GM19193 (cell line): ENCODE data around the gene CTNNA2.

Experiments used
- POLR2A ChIP-seq: IDR thresholded peaks from 4 replicates; pipeline ENCODE4 v1.6.1; 2011; ENCODE audit not compliant: insufficient read depth, insufficient read length; ENCODE audit errors: extremely low read depth

Gene CTNNA2

GRCh38 chr2:80141007-80141726 lies 628.3 kb downstream of the CTNNA2 start:
- TF ChIP-seq POLR2A = no peak

- no peak for TF ChIP-seq POLR2A
Measured at GRCh38 chr2:80145499-80145898, 632.6 kb downstream of the CTNNA2 start.

DNA sequence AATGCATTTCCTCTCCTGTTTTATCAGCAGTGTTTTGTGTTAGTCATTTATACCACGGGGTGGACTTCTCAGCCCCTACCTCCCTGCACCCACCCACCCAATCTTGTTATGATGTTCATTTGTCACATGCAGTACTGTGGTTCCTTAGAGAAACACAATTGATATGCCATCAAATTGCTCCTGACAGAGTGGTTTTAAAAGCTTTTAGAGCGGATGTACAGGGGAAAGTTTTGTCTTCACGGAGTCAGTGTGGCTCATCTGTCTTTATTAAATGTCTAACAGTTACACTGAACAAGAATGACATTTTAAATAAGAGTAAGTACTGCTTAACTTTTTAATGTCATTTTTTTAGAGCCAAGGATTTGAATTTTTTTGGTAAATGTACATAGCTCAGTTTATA lies 634.8 kb downstream of the CTNNA2 start:
- no peak for TF ChIP-seq POLR2A

GRCh38 chr2:80148906-80149305 lies 636.1 kb downstream of the CTNNA2 start:
- TF ChIP-seq POLR2A = no peak

DNA sequence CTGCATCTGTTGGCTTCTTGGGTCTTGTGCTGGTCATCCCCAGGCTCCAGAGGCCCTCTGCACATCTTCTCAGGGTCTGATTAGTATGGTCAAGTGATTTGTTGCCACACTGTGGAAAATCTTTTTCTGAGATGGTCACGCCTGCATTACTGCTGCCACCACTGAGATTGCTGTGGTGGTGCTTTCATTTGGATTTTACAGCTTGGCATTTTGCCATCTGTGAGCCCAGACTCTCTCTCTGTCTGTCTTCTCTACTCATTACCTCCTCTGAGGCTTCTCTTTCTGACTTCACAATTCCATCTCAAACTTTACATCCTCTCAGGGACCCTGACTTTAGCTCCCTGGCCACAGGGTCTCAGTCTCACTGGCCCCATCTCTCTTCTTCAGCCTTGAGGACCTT lies 637.1 kb downstream of the CTNNA2 start:
- no peak for TF ChIP-seq POLR2A

DNA sequence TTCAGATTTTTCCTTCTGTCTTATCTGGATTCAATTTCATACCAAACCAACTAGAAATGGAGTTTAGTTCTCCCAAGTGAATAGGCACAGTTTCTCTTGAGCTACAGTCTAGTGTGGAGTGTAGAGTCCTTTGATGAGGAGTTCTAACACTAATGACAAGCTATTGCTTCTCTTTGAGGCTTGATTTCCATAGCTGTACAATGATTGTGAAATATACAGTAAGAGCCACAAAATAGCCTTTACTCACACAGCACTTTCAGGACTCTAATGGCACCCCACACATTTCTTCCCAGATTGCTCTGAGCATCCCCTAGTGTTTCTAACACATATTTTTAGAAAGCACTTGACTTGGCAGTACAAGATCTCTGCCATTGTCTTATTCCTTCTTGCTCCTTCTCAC lies 638.4 kb downstream of the CTNNA2 start:
- TF ChIP-seq POLR2A = no peak

- TF ChIP-seq POLR2A = no peak
Measured at GRCh38 chr2:80151651-80152050, 638.8 kb downstream of the CTNNA2 start.

- no peak for TF ChIP-seq POLR2A
Measured at GRCh38 chr2:80153151-80153550, 640.3 kb downstream of the CTNNA2 start.

- no peak for TF ChIP-seq POLR2A
Measured at GRCh38 chr2:80153768-80154167, 640.9 kb downstream of the CTNNA2 start.

GRCh38 chr2:80154231-80154915 lies 641.5 kb downstream of the CTNNA2 start:
- TF ChIP-seq POLR2A = no peak

DNA sequence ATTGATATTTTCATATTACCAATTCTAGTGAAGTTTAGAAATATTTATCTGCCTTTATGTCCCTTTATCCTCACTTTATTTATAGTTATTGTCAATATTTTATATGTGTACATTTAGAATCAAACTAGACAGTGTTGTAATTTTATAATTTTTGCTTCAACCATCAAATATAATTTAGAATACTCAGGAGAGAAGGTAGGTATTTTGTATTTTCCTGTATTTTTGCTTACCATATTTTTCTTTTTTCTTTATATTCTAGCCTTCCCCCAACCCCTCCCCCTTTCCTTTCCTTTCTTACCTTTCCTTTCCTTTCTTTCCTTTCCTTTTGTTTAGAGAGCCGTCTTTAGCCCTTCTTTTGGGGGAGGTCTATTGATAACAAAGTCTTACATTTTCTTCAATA lies 651.5 kb downstream of the CTNNA2 start:
- TF ChIP-seq POLR2A = no peak

- TF ChIP-seq POLR2A = no peak
Measured at GRCh38 chr2:80166483-80167171, 653.8 kb downstream of the CTNNA2 start.

DNA sequence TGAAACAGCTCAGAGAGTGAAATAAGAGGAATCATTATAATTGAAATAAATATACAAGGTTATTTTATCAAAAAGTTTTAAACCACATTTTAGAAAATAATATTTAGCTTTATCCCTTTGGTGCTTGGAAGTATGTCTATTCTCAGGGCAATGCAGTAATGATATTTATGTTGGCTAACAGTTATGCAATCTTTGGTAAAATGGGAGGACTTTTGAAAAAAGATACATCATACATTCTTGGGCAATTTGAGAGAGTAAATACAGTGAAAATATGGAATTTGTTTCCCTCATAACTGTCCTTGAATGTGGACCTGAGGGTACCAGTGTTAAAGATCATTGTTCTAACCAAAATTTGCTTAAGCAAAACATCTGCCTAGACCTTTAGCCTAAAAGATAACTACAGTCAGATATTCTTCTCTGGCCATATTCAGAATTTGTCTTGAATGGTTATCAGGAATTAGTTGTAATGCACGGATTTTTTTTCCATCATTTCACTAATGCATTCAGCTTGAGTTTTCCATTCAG lies 654.5 kb downstream of the CTNNA2 start:
- TF ChIP-seq POLR2A = no peak

GRCh38 chr2:80168037-80168436 lies 655.2 kb downstream of the CTNNA2 start:
- no peak for TF ChIP-seq POLR2A

DNA sequence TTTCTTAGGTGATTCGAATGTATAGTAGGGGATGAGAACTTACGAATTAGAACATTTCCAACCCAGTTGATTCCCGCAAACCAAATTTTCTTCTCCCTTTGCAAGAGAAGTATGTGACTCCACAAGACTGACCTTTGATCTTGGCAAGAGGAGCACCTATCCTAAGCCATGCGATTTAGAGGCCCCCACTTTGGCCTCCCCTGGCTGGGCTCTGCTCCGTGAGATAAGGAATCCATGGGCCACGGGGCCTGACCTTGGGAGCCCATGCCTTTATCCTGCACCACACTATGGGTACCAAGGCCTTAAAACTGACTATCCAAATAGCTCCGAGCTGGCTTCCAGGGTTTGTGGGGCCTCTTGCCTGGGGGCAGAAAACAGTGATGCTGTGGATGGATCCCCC lies 656.0 kb downstream of the CTNNA2 start:
- no peak for TF ChIP-seq POLR2A
